Psoas muscle (tissue), 8 donors: ENCODE measurements around the gene NUF2. TPM values are rescaled to one million over a fixed set of nuclear protein-coding genes. Genes with fewer than 3 reads are reported as not detected.

Experiments
- ATAC-seq, 4 donors: fragments of 200-7000 bp; cut with Tn5 transposase; one replicate each; pipeline ENCODE4 v1.9.1; 2020; ENCODE audit warnings: moderate library complexity in 3 of 4, mild to moderate bottlenecking in 2 of 4
- DNase-seq, 2 donors: peaks; one replicate each; pipeline ENCODE4 v3.0.0-alpha.2; 2020
- H3K27ac ChIP-seq: fragments of 200-600 bp; one replicate; pipeline ENCODE4 v1.8.0; 2022
- H3K27me3 ChIP-seq, 3 donors: fragments of 200-600 bp in 1 of 3; one replicate each; pipeline versions ENCODE4 v1.6.1 to v1.8.0; 2013 to 2022; ENCODE audit warnings: low read length in 2 of 3, mild to moderate bottlenecking in 2 of 3, moderate library complexity in 1 of 3; ENCODE audit not compliant: insufficient read depth in 3 of 3
- H3K36me3 ChIP-seq, 2 donors: fragments of 200-600 bp in 1 of 2; one replicate each; pipeline versions ENCODE4 v1.6.1 to v1.8.0; 2013 to 2022; ENCODE audit warnings: low read depth in 1 of 2, mild to moderate bottlenecking in 1 of 2, moderate library complexity in 1 of 2; ENCODE audit not compliant: insufficient read depth in 1 of 2
- H3K4me1 ChIP-seq: fragments of 200-600 bp; one replicate; pipeline ENCODE4 v1.8.0; 2022
- H3K4me3 ChIP-seq: fragments of 200-600 bp; one replicate; pipeline ENCODE4 v1.8.0; 2022; ENCODE audit warnings: mild to moderate bottlenecking
- H3K9me3 ChIP-seq: fragments of 200-600 bp; one replicate; pipeline ENCODE4 v1.8.0; 2022
- CTCF ChIP-seq: fragments of 200-600 bp; IDR thresholded peaks from one replicate; pipeline ENCODE4 v1.8.0; 2022; ENCODE audit warnings: antibody characterized with exemption
- WGBS, 3 donors: extraction: QIAGEN DNeasy Blood & Tissue Kit; methylation state at CpG; one replicate each; pipeline versions ENCODE4 v1.1.6 to v1.1.7; 2013; 5-methylcytosine and 5-hydroxymethylcytosine counted together
- intact Hi-C, 2 donors: fragments of 100-400 bp; cut with DNase I; formaldehyde crosslinking; loops; one replicate each; pipeline versions ENCODE4 v1.11.0 to v1.14.2; 2022
- polyA plus RNA-seq, 3 donors: library from polyadenylated mRNA; stranded (reverse); fragments of 200-250 nt; gene quantifications; one replicate each; pipeline ENCODE4 v1.2.3, GENCODE V29; 2013
- total RNA-seq, 4 donors: library from RNA; stranded (reverse); fragmentation: NEBNext Ultra II Directional in 2 of 4; extraction: Animal tissue kit (Norgen Biotek cat#: 25700) in 2 of 4; gene quantifications; one replicate each; pipeline versions ENCODE4 v1.2.1 to v1.2.4, GENCODE V29; 2021 to 2023
- donor health status: healthy with polysubstance abuse.
- donor health status: DM: no; HTN: no; CAD: no; lungs with moderate emphysema.
- donor health status: Bipolar disorder and iron deficiency.
- donor health status: healthy.
- donor health status: DM: yes; HTN: yes; CAD: no.
- donor health status: DM: no; HTN: no; CAD: no.
- donor health status: DM: no; HTN: no; CAD: no.
- donor health status: DM: yes; HTN: yes; CAD: no.

Gene NUF2
- total and polyA plus RNA-seq, 7 donors: 0.15 to 0.48 (median 0.27) TPM; not detected in 1

GRCh38 chr1:163296504-163297263 lies 25.1 kb upstream of the NUF2 start:
- Histone ChIP-seq H3K9me3 (no peaks in the 10 kb centered on the region), H3K4me3 (no peak overlapping the region), H3K36me3 (no peaks in the 10 kb centered on the region), H3K27me3 (no peaks in the 10 kb centered on the region), H3K4me1 (no peaks in the 10 kb centered on the region), H3K27ac (no peak overlapping the region)
- WGBS, 3 donors: 57 to 66% (median 60%) methylated on average over 1 of the region's 1 CpG
- TF ChIP-seq CTCF: no peak
- intact Hi-C loops: no loop called here
- ATAC-seq (no peak), DNase-seq (no peak)

DNA sequence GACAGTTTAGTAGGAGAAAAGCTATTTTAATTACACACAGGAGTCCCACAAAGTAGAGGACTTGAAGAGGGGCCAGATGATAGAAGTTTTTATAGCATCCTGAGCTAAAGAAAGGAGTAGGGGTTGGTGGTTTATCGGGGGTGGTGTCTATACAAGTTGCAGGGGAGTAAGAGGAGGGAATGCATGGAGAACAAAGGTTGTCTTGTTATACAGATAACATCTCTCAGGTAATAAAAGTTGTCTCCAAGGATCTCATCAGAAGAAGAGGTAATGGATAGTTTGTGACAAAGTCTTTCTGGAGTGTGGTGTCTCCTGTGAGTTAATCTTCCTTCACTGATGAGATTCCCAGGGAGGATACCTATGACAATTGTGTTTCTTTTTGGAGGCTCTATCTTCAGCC lies 23.4 kb upstream of the NUF2 start:
- no peaks in the 10 kb centered on the region for H3K4me1 ChIP-seq
- DNase-seq (no peak), ATAC-seq (no peak)
- intact Hi-C loops: no loop called here
- no peak overlapping the region for H3K4me3 ChIP-seq
- H3K27me3 ChIP-seq: no peaks in the 10 kb centered on the region
- H3K9me3 ChIP-seq: no peaks in the 10 kb centered on the region
- no peak overlapping the region for H3K27ac ChIP-seq
- 28 to 39% (median 32%) methylated on average over 1 of the region's 1 CpG for WGBS, 3 donors
- no peak for TF ChIP-seq CTCF
- no peaks in the 10 kb centered on the region for H3K36me3 ChIP-seq

- Histone ChIP-seq H3K27ac (no peak overlapping the region), H3K9me3 (no peaks in the 10 kb centered on the region), H3K4me1 (no peaks in the 10 kb centered on the region), H3K4me3 (no peak overlapping the region), H3K36me3 (peaks cover 0 to 4% of the 10 kb centered on the region in 2 donors), H3K27me3 (no peaks in the 10 kb centered on the region)
- intact Hi-C loops: no loop called here
- no peak for DNase-seq
- no peak for ATAC-seq
- TF ChIP-seq CTCF: no peak
- WGBS, 3 donors: 59 to 63% (median 60%) methylated on average over 4 of the region's 4 CpGs
Measured at GRCh38 chr1:163300568-163300967, 21.2 kb upstream of the NUF2 start.

GRCh38 chr1:163303561-163303960 lies 18.2 kb upstream of the NUF2 start:
- WGBS, 3 donors: 91 to 94% (median 92%) methylated on average over 5 of the region's 5 CpGs

More at GRCh38 chr1:163303561-163303960, 18.2 kb upstream of the NUF2 start:
- Histone ChIP-seq H3K27me3 (no peaks in the 10 kb centered on the region), H3K36me3 (peaks cover 0 to 4% of the 10 kb centered on the region in 2 donors), H3K9me3 (no peaks in the 10 kb centered on the region), H3K27ac (no peak overlapping the region), H3K4me3 (no peak overlapping the region), H3K4me1 (no peaks in the 10 kb centered on the region)
- no peak for DNase-seq
- no peak for ATAC-seq
- TF ChIP-seq CTCF: no peak
- intact Hi-C loops: no loop called here
